Right lobe of liver (tissue), 4 donors: ENCODE results near the gene LEMD3.

Experiments used
- POLR2A ChIP-seq: fragments of 450-650 bp; IDR thresholded peaks from one replicate; pipeline ENCODE4 v1.6.1; 2017; ENCODE audit warnings: antibody characterized with exemption, mild to moderate bottlenecking
- TF ChIP-seq, protein P1 (sequence below), 4 donors: fragments of 200-600 bp in 3 of 4; fragments of 450-650 bp in 1 of 4; IDR thresholded peaks; one replicate each; pipeline versions ENCODE4 v1.5.1 to v1.8.0; 2016 to 2022; ENCODE audit warnings: antibody characterized with exemption in 4 of 4, mild to moderate bottlenecking in 2 of 4
- donor health status: DM: no; HTN: no; CAD: no.
- donor health status: DM: no; HTN: no; CAD: no.
- donor health status: DM: no; HTN: yes; CAD: no.

DNA sequence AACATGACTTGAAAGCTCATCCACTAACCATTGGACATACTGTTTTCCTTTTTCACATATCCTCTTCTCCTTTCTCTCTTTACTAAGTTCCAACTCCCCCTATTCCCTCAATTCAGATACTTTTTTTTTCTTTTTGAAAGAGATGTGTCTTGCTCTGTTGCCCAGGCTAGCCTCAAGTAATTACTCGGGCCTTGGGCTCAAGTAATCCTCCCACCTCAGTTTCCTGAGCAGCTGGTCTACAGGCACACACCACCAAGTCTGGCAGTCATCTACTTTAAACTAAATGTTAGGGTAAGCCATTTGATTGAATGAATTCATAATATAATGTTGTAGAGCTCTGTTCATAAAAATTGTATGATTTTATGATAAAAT, 15.5 kb downstream of the LEMD3 start:
- TF ChIP-seq POLR2A = no peak
- TF ChIP-seq, protein P1, sequence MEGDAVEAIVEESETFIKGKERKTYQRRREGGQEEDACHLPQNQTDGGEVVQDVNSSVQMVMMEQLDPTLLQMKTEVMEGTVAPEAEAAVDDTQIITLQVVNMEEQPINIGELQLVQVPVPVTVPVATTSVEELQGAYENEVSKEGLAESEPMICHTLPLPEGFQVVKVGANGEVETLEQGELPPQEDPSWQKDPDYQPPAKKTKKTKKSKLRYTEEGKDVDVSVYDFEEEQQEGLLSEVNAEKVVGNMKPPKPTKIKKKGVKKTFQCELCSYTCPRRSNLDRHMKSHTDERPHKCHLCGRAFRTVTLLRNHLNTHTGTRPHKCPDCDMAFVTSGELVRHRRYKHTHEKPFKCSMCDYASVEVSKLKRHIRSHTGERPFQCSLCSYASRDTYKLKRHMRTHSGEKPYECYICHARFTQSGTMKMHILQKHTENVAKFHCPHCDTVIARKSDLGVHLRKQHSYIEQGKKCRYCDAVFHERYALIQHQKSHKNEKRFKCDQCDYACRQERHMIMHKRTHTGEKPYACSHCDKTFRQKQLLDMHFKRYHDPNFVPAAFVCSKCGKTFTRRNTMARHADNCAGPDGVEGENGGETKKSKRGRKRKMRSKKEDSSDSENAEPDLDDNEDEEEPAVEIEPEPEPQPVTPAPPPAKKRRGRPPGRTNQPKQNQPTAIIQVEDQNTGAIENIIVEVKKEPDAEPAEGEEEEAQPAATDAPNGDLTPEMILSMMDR (IDR thresholded peaks at IDR 0.05) = no peak
